Activated CD8-positive, alpha-beta T cell treated with anti-CD3 and anti-CD28 coated beads for 36 hours (primary cell): ENCODE measurements around the gene PIEZO2. TPM values are rescaled to one million over a fixed set of nuclear protein-coding genes. Genes with fewer than 3 reads are reported as not detected.

ENCODE experiments used
- ATAC-seq: fragments of 200-7000 bp; cut with Tn5 transposase; one replicate; pipeline ENCODE4 v1.10.0; 2021; ENCODE audit warnings: mild to moderate bottlenecking, moderate library complexity
- CTCF ChIA-PET: fragments of 350-600 bp; sonication (Branson Sonifier 250); formaldehyde crosslinking; loops from one replicate; lab custom pipeline; 2021; ENCODE audit warnings: antibody characterized with exemption; lab: Charles Lee
- POLR2A ChIA-PET: fragments of 350-600 bp; sonication (Branson Sonifier 250); formaldehyde crosslinking; loops from one replicate; lab custom pipeline; 2021; ENCODE audit warnings: antibody characterized with exemption; lab: Charles Lee
- DNase-seq: peaks from one replicate; pipeline ENCODE4 v3.0.0-alpha.2; 2020
- H3K27ac Mint-ChIP-seq: one replicate; pipeline ENCODE4 v1.8.0; 2021; ENCODE audit warnings: mild to moderate bottlenecking, mixed read lengths
- H3K27me3 Mint-ChIP-seq: one replicate; pipeline ENCODE4 v1.8.0; 2021; ENCODE audit warnings: mixed read lengths
- H3K36me3 Mint-ChIP-seq: one replicate; pipeline ENCODE4 v1.8.0; 2021; ENCODE audit warnings: low read depth, mixed read lengths
- H3K4me1 Mint-ChIP-seq: one replicate; pipeline ENCODE4 v1.8.0; 2021; ENCODE audit warnings: low read depth, mixed read lengths
- H3K4me3 Mint-ChIP-seq: one replicate; pipeline ENCODE4 v1.8.0; 2021; ENCODE audit warnings: mild to moderate bottlenecking, moderate library complexity, mixed read lengths
- H3K9me3 Mint-ChIP-seq: one replicate; pipeline ENCODE4 v1.8.0; 2021; ENCODE audit warnings: mixed read lengths
- intact Hi-C: fragments of 100-400 bp; cut with micrococcal nuclease; formaldehyde crosslinking; loops from one replicate; pipeline ENCODE4 v1.10.0; 2022
- total RNA-seq, 2 experiments: library from RNA; stranded (reverse); gene quantifications; one replicate each; pipeline ENCODE4 v1.2.3, GENCODE V29; 2021
- TF ChIP-seq, protein P1 (sequence below): fragments of 200-600 bp; IDR thresholded peaks from one replicate; pipeline ENCODE4 v1.8.0; 2022; ENCODE audit warnings: antibody characterized with exemption, mild to moderate bottlenecking

PIEZO2 gene
- total RNA-seq, 2 experiments from 2014 or later = not detected

DNA sequence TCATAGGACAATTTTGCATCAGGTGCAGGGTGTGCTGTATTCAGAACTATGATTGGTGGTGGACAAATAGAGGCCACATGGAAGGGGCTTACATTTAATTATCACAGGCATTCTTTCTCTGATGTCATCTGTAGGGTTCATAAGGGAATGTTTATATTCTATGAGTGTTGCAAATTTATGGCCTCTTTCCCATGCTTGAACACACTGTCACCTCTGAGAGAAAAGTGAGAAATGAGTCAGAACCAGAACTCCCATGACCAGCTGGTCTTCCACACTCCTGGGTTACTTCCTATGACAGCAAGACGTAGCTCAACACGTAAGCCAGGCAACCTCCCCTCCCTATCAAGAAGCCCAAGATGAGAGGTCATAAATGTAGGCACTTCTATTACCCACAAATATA lies 310.8 kb downstream of the PIEZO2 start:
- H3K36me3 Mint-ChIP-seq = no peaks in the 10 kb centered on the region
- ChIA-PET CTCF (interaction anchor here (1.7 kb wide), 1 partner anchor 13 kb away, joined by 7 read pairs; no protein-coding TSS in a partner anchor), POLR2A (no interaction called here)
- H3K4me3 Mint-ChIP-seq = no peak overlapping the region
- no peaks in the 10 kb centered on the region for H3K27me3 Mint-ChIP-seq
- intact Hi-C loops = no loop called here
- no peak for DNase-seq
- no peaks in the 10 kb centered on the region for H3K9me3 Mint-ChIP-seq
- TF ChIP-seq, protein P1, sequence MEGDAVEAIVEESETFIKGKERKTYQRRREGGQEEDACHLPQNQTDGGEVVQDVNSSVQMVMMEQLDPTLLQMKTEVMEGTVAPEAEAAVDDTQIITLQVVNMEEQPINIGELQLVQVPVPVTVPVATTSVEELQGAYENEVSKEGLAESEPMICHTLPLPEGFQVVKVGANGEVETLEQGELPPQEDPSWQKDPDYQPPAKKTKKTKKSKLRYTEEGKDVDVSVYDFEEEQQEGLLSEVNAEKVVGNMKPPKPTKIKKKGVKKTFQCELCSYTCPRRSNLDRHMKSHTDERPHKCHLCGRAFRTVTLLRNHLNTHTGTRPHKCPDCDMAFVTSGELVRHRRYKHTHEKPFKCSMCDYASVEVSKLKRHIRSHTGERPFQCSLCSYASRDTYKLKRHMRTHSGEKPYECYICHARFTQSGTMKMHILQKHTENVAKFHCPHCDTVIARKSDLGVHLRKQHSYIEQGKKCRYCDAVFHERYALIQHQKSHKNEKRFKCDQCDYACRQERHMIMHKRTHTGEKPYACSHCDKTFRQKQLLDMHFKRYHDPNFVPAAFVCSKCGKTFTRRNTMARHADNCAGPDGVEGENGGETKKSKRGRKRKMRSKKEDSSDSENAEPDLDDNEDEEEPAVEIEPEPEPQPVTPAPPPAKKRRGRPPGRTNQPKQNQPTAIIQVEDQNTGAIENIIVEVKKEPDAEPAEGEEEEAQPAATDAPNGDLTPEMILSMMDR = no peak
- no peaks in the 10 kb centered on the region for H3K4me1 Mint-ChIP-seq
- no peak for ATAC-seq
- no peak overlapping the region for H3K27ac Mint-ChIP-seq

DNA sequence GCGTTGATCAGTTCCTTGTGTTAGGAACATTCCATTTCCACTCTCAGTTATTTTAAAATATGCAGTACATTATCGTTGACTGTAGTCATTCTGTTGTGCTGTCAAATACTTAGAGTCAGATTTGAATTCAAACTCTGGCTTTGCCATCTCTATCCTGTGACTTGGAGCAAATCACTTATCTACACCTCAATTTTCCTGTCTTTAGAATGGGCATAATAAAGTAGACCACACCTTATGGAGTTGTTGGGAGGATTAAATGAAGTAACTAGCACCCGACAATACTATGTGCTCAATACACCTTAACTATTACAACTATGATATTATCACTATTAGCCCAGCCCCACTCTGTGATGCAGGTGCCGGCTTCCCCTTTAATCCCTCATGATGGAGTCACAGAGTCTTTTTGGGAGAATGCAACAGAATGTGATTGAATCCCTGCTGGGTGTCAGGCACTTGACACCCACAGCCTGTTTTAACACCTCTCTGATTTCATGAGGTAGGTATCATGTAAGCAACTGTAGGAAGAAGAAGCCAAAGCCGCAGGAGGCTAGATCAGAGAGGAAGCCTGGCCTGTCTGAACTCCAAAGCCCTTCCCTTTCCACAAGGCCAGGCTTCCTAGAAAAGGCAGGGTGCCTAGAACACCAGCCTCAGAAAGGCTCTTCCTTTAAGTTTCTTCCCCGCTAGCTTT lies 315.1 kb downstream of the PIEZO2 start:
- POLR2A ChIA-PET = no interaction called here
- TF ChIP-seq, protein P1 = no peak
- no peak for DNase-seq
- Mint-ChIP-seq H3K4me3 (no peak overlapping the region), H3K36me3 (no peaks in the 10 kb centered on the region), H3K9me3 (no peaks in the 10 kb centered on the region), H3K27ac (no peak overlapping the region), H3K4me1 (no peaks in the 10 kb centered on the region), H3K27me3 (peaks cover 2% of the 10 kb centered on the region)
- intact Hi-C loops = no loop called here
- no peak for ATAC-seq
- CTCF ChIA-PET = no interaction called here

DNA sequence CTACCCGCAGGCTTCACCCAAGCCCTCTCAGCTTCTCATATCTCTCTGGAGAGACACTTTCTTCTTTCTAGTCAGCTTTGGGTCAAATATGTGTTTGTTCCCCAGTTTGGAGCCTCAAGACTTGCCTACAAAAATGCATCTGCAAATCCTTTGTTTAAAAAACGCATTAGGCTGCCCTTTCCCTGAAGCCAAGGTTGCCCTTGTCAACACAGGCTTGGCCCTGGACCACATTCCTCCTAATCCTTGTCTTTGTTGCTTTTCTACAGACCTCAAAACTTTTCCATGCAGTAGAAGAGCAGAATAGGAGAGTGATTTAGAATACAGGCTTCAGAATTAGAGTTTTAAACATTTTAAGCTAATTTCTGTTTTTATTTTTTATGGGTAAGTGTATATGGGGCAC lies 315.7 kb downstream of the PIEZO2 start:
- Mint-ChIP-seq H3K27ac (no peak overlapping the region), H3K27me3 (peaks cover 2% of the 10 kb centered on the region), H3K4me3 (no peak overlapping the region), H3K36me3 (no peaks in the 10 kb centered on the region), H3K4me1 (no peaks in the 10 kb centered on the region), H3K9me3 (no peaks in the 10 kb centered on the region)
- TF ChIP-seq, protein P1 = no peak
- POLR2A ChIA-PET = no interaction called here
- intact Hi-C loops = no loop called here
- ATAC-seq (no peak), DNase-seq (no peak)
- CTCF ChIA-PET = no interaction called here

DNA sequence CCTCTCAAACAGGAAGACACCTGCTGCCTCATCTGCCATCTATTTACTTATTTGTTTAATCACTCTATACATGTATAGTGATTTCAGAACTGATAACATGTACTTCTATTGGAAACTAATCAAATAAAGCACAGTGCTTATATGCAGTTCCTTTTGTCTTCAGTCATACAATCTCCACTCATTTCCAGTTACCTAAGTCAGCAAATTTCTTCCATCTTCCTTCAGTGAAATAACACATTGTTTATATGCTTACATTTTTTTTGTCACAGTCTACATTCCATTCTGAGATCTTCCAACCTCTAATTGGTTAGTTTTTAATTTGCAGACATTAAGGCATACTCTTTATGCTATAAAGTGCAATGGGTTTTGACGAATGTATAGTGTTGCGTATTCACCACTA lies 323.0 kb downstream of the PIEZO2 start:
- Mint-ChIP-seq H3K4me3 (no peak overlapping the region), H3K4me1 (peaks cover 3% of the 10 kb centered on the region), H3K9me3 (no peaks in the 10 kb centered on the region), H3K27me3 (peaks cover 15% of the 10 kb centered on the region), H3K27ac (no peak overlapping the region), H3K36me3 (no peaks in the 10 kb centered on the region)
- TF ChIP-seq, protein P1 = no peak
- ChIA-PET POLR2A (no interaction called here), CTCF (no interaction called here)
- intact Hi-C loops = no loop called here
- no peak for DNase-seq
- no peak for ATAC-seq

DNA sequence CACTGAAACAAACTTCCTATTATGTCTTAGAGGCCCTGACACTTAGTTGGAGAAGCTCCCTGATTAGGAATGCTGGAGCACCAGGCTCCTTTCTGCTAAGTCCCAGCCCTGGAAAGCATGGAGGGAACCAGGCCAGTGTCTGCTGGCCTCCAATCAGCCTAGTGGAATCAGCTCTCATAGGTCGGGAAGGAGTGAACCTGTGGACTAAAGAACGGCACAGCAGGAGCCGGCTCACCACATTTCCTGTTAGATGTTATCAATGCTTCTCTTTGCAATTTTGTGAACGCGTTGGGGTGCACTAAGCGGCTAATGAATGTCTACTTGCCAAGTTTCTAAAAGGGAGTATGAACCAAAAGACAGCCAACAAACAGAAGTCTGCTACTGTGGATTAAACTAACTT lies 326.9 kb downstream of the PIEZO2 start:
- no peak overlapping the region for H3K4me3 Mint-ChIP-seq
- POLR2A ChIA-PET = no interaction called here
- no peak for ATAC-seq

More for the DNA sequence above, 326.9 kb downstream of the PIEZO2 start:
- CTCF ChIA-PET = no interaction called here
- Mint-ChIP-seq H3K4me1 (peaks cover 3% of the 10 kb centered on the region), H3K27me3 (peaks cover 13% of the 10 kb centered on the region), H3K27ac (no peak overlapping the region), H3K36me3 (no peaks in the 10 kb centered on the region), H3K9me3 (peaks cover 10% of the 10 kb centered on the region)
- intact Hi-C loops = no loop called here
- TF ChIP-seq, protein P1 = no peak
- no peak for DNase-seq
